Spleen (tissue), 11 donors: ENCODE results near the gene TSHR. TPM values are rescaled to one million over a fixed set of nuclear protein-coding genes. Genes with fewer than 3 reads are reported as not detected.

Experiments used
- DNase-seq: peaks from one replicate; pipeline ENCODE4 v3.0.0-alpha.2; 2020
- H3K27ac ChIP-seq, 8 donors: fragments of 200-600 bp; sonication (generic) in 7 of 8; 1 replicate in 4 of 8; 2 replicates in 4 of 8; pipeline versions ENCODE4 v1.5.0 to v1.8.0; 2016 to 2021; ENCODE audit warnings: inconsistent platforms in 4 of 8, mild to moderate bottlenecking in 4 of 8, moderate library complexity in 1 of 8
- H3K27me3 ChIP-seq, 7 donors: fragments of 200-600 bp; sonication (generic) in 6 of 7; replicated peaks in 1 of 7; 1 replicate in 4 of 7; 2 replicates in 3 of 7; pipeline versions ENCODE4 v1.5.0 to v1.8.0; 2016 to 2021; ENCODE audit warnings: inconsistent platforms in 3 of 7, mild to moderate bottlenecking in 1 of 7
- H3K36me3 ChIP-seq, 6 donors: fragments of 200-600 bp; sonication (generic) in 5 of 6; 1 replicate in 4 of 6; 2 replicates in 2 of 6; pipeline versions ENCODE4 v1.5.0 to v1.8.0; 2016 to 2021; ENCODE audit warnings: inconsistent platforms in 2 of 6
- H3K4me1 ChIP-seq, 6 donors: fragments of 200-600 bp; sonication (generic) in 5 of 6; 1 replicate in 3 of 6; 2 replicates in 3 of 6; pipeline versions ENCODE4 v1.5.0 to v1.8.0; 2016 to 2021; ENCODE audit warnings: inconsistent platforms in 3 of 6
- H3K4me3 ChIP-seq, 8 donors: fragments of 200-600 bp; sonication (generic) in 7 of 8; 1 replicate in 4 of 8; 2 replicates in 4 of 8; pipeline versions ENCODE4 v1.5.0 to v1.8.0; 2016 to 2021; ENCODE audit warnings: inconsistent platforms in 4 of 8, mild to moderate bottlenecking in 4 of 8, moderate library complexity in 2 of 8
- H3K9me3 ChIP-seq, 8 donors: fragments of 200-600 bp; sonication (generic) in 7 of 8; 1 replicate in 4 of 8; 2 replicates in 4 of 8; pipeline versions ENCODE4 v1.5.0 to v1.8.0; 2016 to 2021; ENCODE audit warnings: inconsistent platforms in 4 of 8
- POLR2A ChIP-seq, 3 donors: fragments of 450-650 bp; IDR thresholded peaks; one replicate each; pipeline ENCODE4 v1.5.1; 2017; ENCODE audit warnings: antibody characterized with exemption in 3 of 3, mild to moderate bottlenecking in 1 of 3
- POLR2AphosphoS5 ChIP-seq, 3 donors: sonication (generic); formaldehyde crosslinking; IDR thresholded peaks; one replicate each; pipeline ENCODE4 v1.5.1; 2017; ENCODE audit warnings: antibody characterized with exemption in 3 of 3
- WGBS, 5 donors: extraction: QIAGEN DNeasy Blood & Tissue Kit in 3 of 5; methylation state at CpG; one replicate each; pipeline versions ENCODE4 v1.1.5 to v1.1.7; 2013 to 2018; 5-methylcytosine and 5-hydroxymethylcytosine counted together
- intact Hi-C: fragments of 100-400 bp; cut with DNase I; formaldehyde crosslinking; loops from one replicate; pipeline ENCODE4 v1.15.0; 2023; ENCODE audit warnings: low total_unique reads
- polyA plus RNA-seq, 3 donors: library from polyadenylated mRNA; stranded (reverse); fragments of 200-250 nt; gene quantifications; one replicate each; pipeline ENCODE4 v1.2.1, GENCODE V29; 2013
- total RNA-seq, 7 donors: library from RNA; depleted of rRNA in 3 of 7; stranded (reverse); fragments of >200 nt in 3 of 7; fragmentation: NEBNext Ultra II Directional in 4 of 7; extraction: Animal tissue kit (Norgen Biotek cat#: 25700) in 4 of 7; gene quantifications; one replicate each; pipeline versions ENCODE4 v1.1.0 to v1.2.1, GENCODE V29; 2016 to 2021
- TF ChIP-seq, protein P1 (sequence below), 11 experiments: fragments of 200-600 bp in 7 of 11; fragments of 450-650 bp in 4 of 11; sonication (generic) in 4 of 11; IDR thresholded peaks in 8 of 11; conservative IDR thresholded peaks in 3 of 11; 1 replicate in 7 of 11; 2 replicates in 4 of 11; pipeline versions ENCODE4 v1.4.0 to v1.8.0; 2016 to 2021; ENCODE audit warnings: antibody characterized with exemption in 11 of 11, inconsistent platforms in 4 of 11, mild to moderate bottlenecking in 1 of 11
- donor health status: healthy with polysubstance abuse.
- donor health status: DM: no; HTN: no; CAD: no; lungs with moderate emphysema.
- donor health status: DM: no; HTN: no; CAD: no.
- donor health status: Bipolar disorder and iron deficiency.
- donor health status: healthy.
- donor health status: DM: no; HTN: no; CAD: no.
- donor health status: DM: yes; HTN: yes; CAD: no.

TSHR gene
- total and polyA plus RNA-seq, 10 donors, result 0.22 to 3.1 (median 0.46) TPM; not detected in 1

- intact Hi-C loops, result no loop called here
- no peaks in the 10 kb centered on the region for H3K4me1 ChIP-seq
- H3K4me3 ChIP-seq, result no peak overlapping the region
- H3K27ac ChIP-seq, result no peak overlapping the region
- DNase-seq, result no peak
- TF ChIP-seq POLR2A (IDR thresholded peaks at IDR 0.05), result no peak
- TF ChIP-seq, protein P1, sequence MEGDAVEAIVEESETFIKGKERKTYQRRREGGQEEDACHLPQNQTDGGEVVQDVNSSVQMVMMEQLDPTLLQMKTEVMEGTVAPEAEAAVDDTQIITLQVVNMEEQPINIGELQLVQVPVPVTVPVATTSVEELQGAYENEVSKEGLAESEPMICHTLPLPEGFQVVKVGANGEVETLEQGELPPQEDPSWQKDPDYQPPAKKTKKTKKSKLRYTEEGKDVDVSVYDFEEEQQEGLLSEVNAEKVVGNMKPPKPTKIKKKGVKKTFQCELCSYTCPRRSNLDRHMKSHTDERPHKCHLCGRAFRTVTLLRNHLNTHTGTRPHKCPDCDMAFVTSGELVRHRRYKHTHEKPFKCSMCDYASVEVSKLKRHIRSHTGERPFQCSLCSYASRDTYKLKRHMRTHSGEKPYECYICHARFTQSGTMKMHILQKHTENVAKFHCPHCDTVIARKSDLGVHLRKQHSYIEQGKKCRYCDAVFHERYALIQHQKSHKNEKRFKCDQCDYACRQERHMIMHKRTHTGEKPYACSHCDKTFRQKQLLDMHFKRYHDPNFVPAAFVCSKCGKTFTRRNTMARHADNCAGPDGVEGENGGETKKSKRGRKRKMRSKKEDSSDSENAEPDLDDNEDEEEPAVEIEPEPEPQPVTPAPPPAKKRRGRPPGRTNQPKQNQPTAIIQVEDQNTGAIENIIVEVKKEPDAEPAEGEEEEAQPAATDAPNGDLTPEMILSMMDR (IDR thresholded peaks at IDR 0.05 in 8 of 11, conservative IDR thresholded peaks at IDR 0.05 in 3 of 11), result no peak
- TF ChIP-seq POLR2AphosphoS5 (IDR thresholded peaks at IDR 0.05), result no peak
- H3K36me3 ChIP-seq, result no peaks in the 10 kb centered on the region
- WGBS, 5 donors, result 88 to 92% (median 91%) methylated on average over 6 of the region's 6 CpGs
- H3K27me3 ChIP-seq, result no peaks in the 10 kb centered on the region
- peaks cover 0 to 10% (median 0%) of the 10 kb centered on the region in 8 donors for H3K9me3 ChIP-seq
Observed at GRCh38 chr14:81138429-81138828, 183.0 kb downstream of the TSHR start.

DNA sequence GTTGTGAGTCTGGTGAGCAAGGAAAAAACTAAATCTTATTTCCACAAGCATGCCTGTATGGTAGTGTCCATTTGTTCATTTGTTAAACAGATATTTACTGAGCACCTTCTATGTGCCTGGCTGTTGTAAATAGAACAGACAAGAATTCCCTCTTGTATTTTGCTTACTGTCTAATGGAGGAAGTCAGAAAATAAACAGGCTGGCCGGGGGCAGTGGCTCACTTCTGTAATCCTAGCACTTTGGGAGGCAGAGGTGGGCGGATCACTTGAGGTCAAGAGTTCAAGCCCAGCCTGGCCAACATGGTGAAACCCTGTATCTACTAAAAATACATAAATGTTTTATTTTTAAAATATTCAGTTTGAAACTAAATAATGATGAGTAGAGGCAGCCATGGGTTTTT lies 186.0 kb downstream of the TSHR start:
- TF ChIP-seq POLR2A (IDR thresholded peaks at IDR 0.05) (no peak), POLR2AphosphoS5 (IDR thresholded peaks at IDR 0.05) (no peak)
- TF ChIP-seq, protein P1 (IDR thresholded peaks at IDR 0.05 in 8 of 11, conservative IDR thresholded peaks at IDR 0.05 in 3 of 11), result no peak

GRCh38 chr14:81143793-81144192 lies 188.4 kb downstream of the TSHR start:
- intact Hi-C loops, result no loop called here
- 92 to 99% (median 97%) methylated on average over 8 of the region's 8 CpGs for WGBS, 5 donors
- DNase-seq, result no peak
- H3K27ac ChIP-seq, result no peak overlapping the region
- no peaks in the 10 kb centered on the region for H3K9me3 ChIP-seq
- H3K27me3 ChIP-seq, result no peaks in the 10 kb centered on the region
- TF ChIP-seq POLR2A (IDR thresholded peaks at IDR 0.05) (no peak), POLR2AphosphoS5 (IDR thresholded peaks at IDR 0.05) (no peak)
- TF ChIP-seq, protein P1 (IDR thresholded peaks at IDR 0.05 in 8 of 11, conservative IDR thresholded peaks at IDR 0.05 in 3 of 11), result no peak
- H3K36me3 ChIP-seq, result no peaks in the 10 kb centered on the region
- no peak overlapping the region for H3K4me3 ChIP-seq
- peaks cover 0 to 8% (median 1%) of the 10 kb centered on the region in 6 donors for H3K4me1 ChIP-seq

More for the DNA sequence above, 186.0 kb downstream of the TSHR start:
- Histone ChIP-seq H3K9me3 (no peaks in the 10 kb centered on the region), H3K36me3 (no peaks in the 10 kb centered on the region), H3K4me1 (no peaks in the 10 kb centered on the region), H3K27me3 (no peaks in the 10 kb centered on the region), H3K4me3 (no peak overlapping the region), H3K27ac (no peak overlapping the region)
- no peak for DNase-seq
- WGBS, 5 donors, result 44 to 69% (median 60%) methylated on average over 2 of the region's 2 CpGs
- intact Hi-C loops, result no loop called here

DNA sequence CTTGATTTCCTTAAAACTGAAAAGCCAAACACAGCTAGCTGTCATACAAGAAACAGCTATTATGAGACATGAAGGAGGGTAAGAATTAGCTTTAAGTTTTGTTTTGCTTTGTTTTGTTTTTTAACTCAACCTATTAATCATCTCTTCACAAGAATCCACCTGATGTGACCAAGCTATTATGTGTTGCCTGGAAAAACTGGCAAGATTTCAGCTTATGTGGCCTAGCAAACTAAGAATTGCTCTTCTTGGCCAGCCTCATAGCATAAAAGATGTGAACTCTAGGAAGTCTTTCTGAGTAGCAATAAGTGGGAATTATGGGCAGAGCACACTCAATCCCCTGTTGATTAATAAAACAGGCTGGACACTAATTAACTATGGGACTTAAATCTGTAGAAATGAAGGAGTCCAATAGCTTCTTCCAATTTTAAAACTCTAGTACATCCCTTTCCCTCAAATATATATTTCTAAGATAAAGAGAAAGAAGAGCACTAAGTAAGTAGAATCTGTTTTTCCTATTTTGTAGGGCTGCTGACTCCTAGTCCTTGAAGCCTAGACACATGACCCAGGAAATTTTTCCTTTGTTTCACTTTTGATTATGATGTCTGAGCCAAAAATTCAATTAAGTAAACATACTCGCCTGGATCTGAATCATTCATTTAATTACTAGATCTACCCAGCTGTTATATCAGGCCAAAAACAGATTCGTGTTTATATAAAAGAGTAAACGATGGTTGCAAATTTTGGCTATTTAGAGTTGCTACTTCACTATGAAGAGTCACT lies 189.6 kb downstream of the TSHR start:
- Histone ChIP-seq H3K4me1 (peaks cover 0 to 8% (median 1%) of the 10 kb centered on the region in 6 donors), H3K9me3 (no peaks in the 10 kb centered on the region), H3K4me3 (no peak overlapping the region), H3K36me3 (no peaks in the 10 kb centered on the region), H3K27me3 (no peaks in the 10 kb centered on the region), H3K27ac (no peak overlapping the region)
- DNase-seq, result no peak
- WGBS, 5 donors, result 85 to 88% (median 86%) methylated on average over 3 of the region's 3 CpGs
- intact Hi-C loops, result no loop called here
- TF ChIP-seq, protein P1 (IDR thresholded peaks at IDR 0.05 in 8 of 11, conservative IDR thresholded peaks at IDR 0.05 in 3 of 11), result no peak
- TF ChIP-seq POLR2A (IDR thresholded peaks at IDR 0.05), result no peak
- TF ChIP-seq POLR2AphosphoS5 (IDR thresholded peaks at IDR 0.05), result no peak
